Smooth muscle cell of the pulmonary artery (primary cell): ENCODE data around the gene METTL27. TPM values are rescaled to one million over a fixed set of nuclear protein-coding genes. Genes with fewer than 3 reads are reported as not detected.

Experiments used
- total RNA-seq: library from RNA; depleted of rRNA; stranded (reverse); fragments of >200 nt; gene quantifications from 2 replicates; pipeline ENCODE4 v1.2.3, GENCODE V29; 2014

The METTL27 gene
- total RNA-seq, result 1.9 and 2.9 TPM in 2 replicates

GRCh38 chr7:73842067-73842976 lies at the start of gene METTL27:
TSS of gene METTL27 (minus strand) at chr7:73842516. CDS start at chr7:73842140, 376 bp downstream.

GRCh38 chr7:73860859-73861258 lies 18.5 kb upstream of the METTL27 start, which contains the start of gene TMEM270:
TSS of gene TMEM270 (plus strand) at chr7:73861159. CDS start at chr7:73861195, 36 bp downstream.

GRCh38 chr7:73830681-73831583 lies 11.4 kb downstream of the METTL27 start, which contains the start of gene CLDN4:
TSS of gene CLDN4 (plus strand) at chr7:73830996. CDS start at chr7:73831202, 206 bp downstream.

Other genes with a start within 250 kb of the METTL27 start
- gene MLXIPL, start 218.0 kb downstream of the METTL27 start, total RNA-seq, result 0.03 and 0.39 TPM in 2 replicates
- gene VPS37D, start 174.7 kb downstream of the METTL27 start, total RNA-seq, result 4.1 and 5.7 TPM in 2 replicates
- gene DNAJC30, start 159.1 kb downstream of the METTL27 start, total RNA-seq, result 3.0 and 3.5 TPM in 2 replicates
- gene BUD23, start 158.9 kb downstream of the METTL27 start, total RNA-seq, result 37.6 and 43.0 TPM in 2 replicates
- 23.0 and 40.8 TPM in 2 replicates for gene STX1A, start 122.8 kb downstream of the METTL27 start, total RNA-seq
- gene ABHD11, start 103.7 kb downstream of the METTL27 start, total RNA-seq, result 6.5 and 7.5 TPM in 2 replicates
- not detected in 2 replicates for gene CLDN3, start 72.2 kb downstream of the METTL27 start, total RNA-seq
- gene CLDN4, start 11.5 kb downstream of the METTL27 start, total RNA-seq, result 0.26 TPM in 2 replicates
- not detected in 2 replicates for gene TMEM270, start 18.6 kb upstream of the METTL27 start, total RNA-seq
- 82.6 and 158 TPM in 2 replicates for gene ELN, start 185.7 kb upstream of the METTL27 start, total RNA-seq
- 22.2 and 44.8 TPM in 2 replicates for gene LIMK1, start 241.3 kb upstream of the METTL27 start, total RNA-seq